Measurements from ENCODE around the gene TNFRSF19.
"Not testable (repeated sequence)": the region's sequence is repeated elsewhere in the genome, so short reads cannot be mapped to it uniquely, and the experiment has no call there.

TNFRSF19 gene

GRCh38 chr13:23584275-23584674, 14.1 kb downstream of the TNFRSF19 start:
- no peak for DNase-seq (ENCODE audit: low spot score)
- TF ChIP-seq CTCF (conservative IDR thresholded peaks at IDR 0.05; ENCODE audit: low read depth): no peak
- no peak overlapping the region for H3K27ac ChIP-seq
- ChIA-PET CTCF (no interaction called here), POLR2A (ENCODE audit: low non-redundant PET) (no interaction called here)

GRCh38 chr13:23586336-23586735, 16.1 kb downstream of the TNFRSF19 start:
- TF ChIP-seq CTCF (conservative IDR thresholded peaks at IDR 0.05; ENCODE audit: low read depth): no peak
- CTCF ChIA-PET: no interaction called here

GRCh38 chr13:23588666-23589065, 18.5 kb downstream of the TNFRSF19 start:
- ChIA-PET CTCF (interaction anchor here (0.6 kb wide), 1 partner anchor 68 kb away, joined by 3 read pairs; no protein-coding TSS in a partner anchor), POLR2A (ENCODE audit: low non-redundant PET) (no interaction called here)
- DNase-seq (ENCODE audit: low spot score): no peak
- no peak for TF ChIP-seq CTCF (conservative IDR thresholded peaks at IDR 0.05; ENCODE audit: low read depth)
- no peak overlapping the region for H3K27ac ChIP-seq

More at GRCh38 chr13:23586336-23586735, 16.1 kb downstream of the TNFRSF19 start:
- DNase-seq (ENCODE audit: low spot score): no peak
- H3K27ac ChIP-seq: no peak overlapping the region
- POLR2A ChIA-PET (ENCODE audit: low non-redundant PET): no interaction called here

- DNase-seq (ENCODE audit: low spot score): no peak
- no peak overlapping the region for H3K27ac ChIP-seq
- CTCF ChIA-PET: no interaction called here
- POLR2A ChIA-PET (ENCODE audit: low non-redundant PET): no interaction called here
- TF ChIP-seq CTCF (conservative IDR thresholded peaks at IDR 0.05; ENCODE audit: low read depth): no peak
Observed at GRCh38 chr13:23592596-23592995, 22.4 kb downstream of the TNFRSF19 start.

GRCh38 chr13:23593148-23593547, 22.9 kb downstream of the TNFRSF19 start:
- DNase-seq (ENCODE audit: low spot score): no peak
- TF ChIP-seq CTCF (conservative IDR thresholded peaks at IDR 0.05; ENCODE audit: low read depth): no peak
- no peak overlapping the region for H3K27ac ChIP-seq
- ChIA-PET CTCF (no interaction called here), POLR2A (ENCODE audit: low non-redundant PET) (no interaction called here)

- H3K27ac ChIP-seq; POLR2A ChIA-PET (ENCODE audit: low non-redundant PET); DNase-seq (ENCODE audit: low spot score): not testable (repeated sequence)
- CTCF ChIA-PET: interaction anchor here (0.5 to 0.6 kb wide), 2 partner anchors 110 to 147 kb away, joined by 3 to 4 read pairs; no protein-coding TSS in a partner anchor
Observed at GRCh38 chr13:23594290-23594689, 24.1 kb downstream of the TNFRSF19 start.

GRCh38 chr13:23598369-23598768, 28.2 kb downstream of the TNFRSF19 start:
- H3K27ac ChIP-seq: no peak overlapping the region
- DNase-seq (ENCODE audit: low spot score): no peak
- ChIA-PET POLR2A (ENCODE audit: low non-redundant PET) (no interaction called here), CTCF (no interaction called here)
- no peak for TF ChIP-seq CTCF (conservative IDR thresholded peaks at IDR 0.05; ENCODE audit: low read depth)
